Measurements from ENCODE around the gene MASP2. TPM values are rescaled to one million over a fixed set of nuclear protein-coding genes. Genes with fewer than 3 reads are reported as not detected.
A peak's percentile ranks its signal among the peaks of the same experiment; 100 is the strongest.

Gene MASP2
- total RNA-seq, 1 donor from 2014 or later: not detected

DNA sequence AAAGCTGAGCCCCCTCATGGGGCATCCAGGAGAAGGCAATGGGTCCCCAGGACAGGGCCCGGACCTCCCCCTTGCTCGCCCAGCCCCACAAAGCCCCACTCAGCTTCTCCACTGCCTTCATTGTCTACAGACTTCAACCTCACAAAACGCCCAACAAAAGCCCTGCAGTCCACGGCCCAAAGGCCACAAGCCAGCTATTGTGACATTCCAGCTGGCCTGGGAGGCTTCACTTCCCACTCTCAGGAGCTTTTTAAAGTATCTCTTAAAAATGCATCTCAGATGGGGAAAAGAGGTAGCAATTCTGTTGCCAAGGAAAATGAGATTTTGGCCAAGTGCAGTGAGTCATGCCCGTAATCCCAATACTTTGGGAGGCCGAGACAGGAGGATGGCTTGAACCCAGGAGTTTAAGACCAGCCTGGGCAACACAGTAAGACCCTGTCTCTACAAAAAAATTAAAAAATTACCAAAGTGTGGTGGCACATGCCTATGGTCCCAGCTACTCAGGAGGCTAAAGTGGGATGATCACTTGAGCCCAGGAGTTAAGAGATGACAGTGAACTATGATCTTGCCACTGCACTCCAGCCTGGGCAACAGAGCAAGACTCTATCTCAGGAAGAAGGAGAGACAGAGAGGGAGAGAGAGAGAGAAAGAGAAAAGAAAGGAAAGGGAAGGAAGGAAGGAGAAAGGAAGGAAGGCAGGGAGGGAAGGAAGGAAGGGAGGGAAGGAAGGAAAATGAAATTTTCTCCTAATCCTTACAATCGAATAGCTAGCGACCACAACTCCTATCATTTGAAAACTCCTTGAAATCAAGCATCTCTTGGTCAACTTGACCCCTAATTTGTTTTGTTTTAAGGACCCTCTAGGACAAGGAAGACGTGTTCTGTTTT lies 66.0 kb downstream of the MASP2 start:
- no peaks in the 10 kb centered on the region for H3K9me3 Mint-ChIP-seq (ENCODE audit: low read depth)
- no peak for TF ChIP-seq CTCF (IDR thresholded peaks at IDR 0.05; ENCODE audit: unreplicated experiment)
- H3K4me3 Mint-ChIP-seq (ENCODE audit: low read depth): no peak overlapping the region
- no peaks in the 10 kb centered on the region for H3K4me1 Mint-ChIP-seq (ENCODE audit: low read depth)
- H3K27ac Mint-ChIP-seq: no peak overlapping the region
- H3K27me3 Mint-ChIP-seq: peaks cover 24% of the 10 kb centered on the region
- DNase-seq (ENCODE audit: low spot score, unreplicated experiment): no peak
- no peaks in the 10 kb centered on the region for H3K36me3 Mint-ChIP-seq (ENCODE audit: insufficient read depth)

DNA sequence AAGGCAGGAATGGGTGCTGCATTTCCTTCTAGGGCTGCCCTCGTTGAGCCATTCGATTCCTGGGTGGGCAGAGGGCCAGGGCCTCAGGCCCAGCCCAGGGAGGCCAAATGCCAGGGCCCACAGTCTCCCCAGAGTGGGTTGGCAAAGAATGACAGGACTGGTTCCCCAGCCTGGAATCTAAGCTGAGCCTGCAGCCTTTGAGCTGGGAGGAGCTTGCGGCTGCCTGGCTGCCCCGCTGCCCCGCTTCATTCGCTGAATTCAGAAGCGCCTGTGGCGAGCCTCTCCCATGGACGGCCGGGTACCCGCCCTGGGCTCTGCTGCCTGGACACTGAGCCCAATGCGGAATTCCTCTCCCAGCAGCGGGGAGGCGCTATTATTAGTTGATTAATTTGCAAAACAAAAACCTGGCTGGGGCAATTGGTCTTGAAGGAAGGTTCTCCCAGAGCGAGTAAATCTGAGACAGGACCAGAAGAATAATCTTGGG lies 66.9 kb downstream of the MASP2 start:
- Mint-ChIP-seq H3K27ac (no peak overlapping the region), H3K4me3 (ENCODE audit: low read depth) (no peak overlapping the region), H3K4me1 (ENCODE audit: low read depth) (no peaks in the 10 kb centered on the region), H3K36me3 (ENCODE audit: insufficient read depth) (no peaks in the 10 kb centered on the region), H3K27me3 (peaks cover 24% of the 10 kb centered on the region), H3K9me3 (ENCODE audit: low read depth) (no peaks in the 10 kb centered on the region)
- peak; percentile 27 for DNase-seq (ENCODE audit: low spot score, unreplicated experiment)
- peak; percentile 39 for TF ChIP-seq CTCF (IDR thresholded peaks at IDR 0.05; ENCODE audit: unreplicated experiment)

DNA sequence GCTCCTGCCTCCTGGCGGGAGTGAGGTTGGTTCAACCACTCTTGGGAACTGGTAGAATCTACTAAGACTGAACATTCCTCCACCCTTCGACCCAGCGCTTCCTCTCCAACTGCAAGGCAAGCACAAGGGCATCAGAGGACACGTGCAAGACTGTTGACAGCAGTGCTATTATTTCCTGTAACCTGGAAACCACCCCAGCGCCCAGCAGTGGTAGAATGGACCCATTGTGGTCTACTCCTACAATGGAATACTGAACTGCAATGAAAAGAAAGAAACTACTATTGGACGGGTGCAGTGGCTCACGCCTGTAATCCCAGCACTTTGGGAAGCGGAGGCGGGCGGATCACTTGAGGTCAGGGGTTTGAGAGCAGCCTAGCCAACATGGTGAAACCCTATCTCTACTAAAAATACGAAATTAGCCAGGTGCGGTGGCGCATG lies 67.5 kb downstream of the MASP2 start:
- Mint-ChIP-seq H3K27me3 (peaks cover 24% of the 10 kb centered on the region), H3K9me3 (ENCODE audit: low read depth) (no peaks in the 10 kb centered on the region), H3K4me1 (ENCODE audit: low read depth) (no peaks in the 10 kb centered on the region), H3K36me3 (ENCODE audit: insufficient read depth) (no peaks in the 10 kb centered on the region), H3K4me3 (ENCODE audit: low read depth) (no peak overlapping the region), H3K27ac (no peak overlapping the region)
- DNase-seq (ENCODE audit: low spot score, unreplicated experiment): no peak
- TF ChIP-seq CTCF (IDR thresholded peaks at IDR 0.05; ENCODE audit: unreplicated experiment): no peak

DNA sequence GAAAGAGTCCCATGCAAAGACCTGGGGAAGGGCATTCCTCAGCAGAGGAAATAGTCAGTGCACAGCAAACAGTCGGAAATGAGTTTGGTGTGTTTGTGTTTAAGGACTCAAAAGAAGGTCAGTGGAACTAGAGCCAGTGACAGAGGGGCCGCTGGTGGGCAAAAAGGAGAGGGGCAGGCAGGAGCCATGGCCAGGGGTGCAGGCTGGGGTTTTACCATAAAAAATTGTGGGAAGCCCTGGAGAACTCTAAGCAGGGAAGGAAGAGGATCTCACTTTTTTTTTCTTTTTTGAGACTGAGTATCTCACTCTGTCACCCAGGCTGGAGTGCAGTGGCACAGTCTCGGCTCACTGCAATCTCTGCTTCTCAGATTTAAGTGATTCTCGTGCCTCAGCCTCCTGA lies 68.3 kb downstream of the MASP2 start:
- no peak for TF ChIP-seq CTCF (IDR thresholded peaks at IDR 0.05; ENCODE audit: unreplicated experiment)
- no peaks in the 10 kb centered on the region for H3K36me3 Mint-ChIP-seq (ENCODE audit: insufficient read depth)
- H3K4me3 Mint-ChIP-seq (ENCODE audit: low read depth): no peak overlapping the region
- H3K27me3 Mint-ChIP-seq: peaks cover 24% of the 10 kb centered on the region
- no peaks in the 10 kb centered on the region for H3K4me1 Mint-ChIP-seq (ENCODE audit: low read depth)
- no peaks in the 10 kb centered on the region for H3K9me3 Mint-ChIP-seq (ENCODE audit: low read depth)
- no peak for DNase-seq (ENCODE audit: low spot score, unreplicated experiment)
- H3K27ac Mint-ChIP-seq: no peak overlapping the region

Other genes with a start within 250 kb of the MASP2 start
- 197 and 199 TPM in 2 replicates for gene TARDBP, start 34.6 kb downstream of the MASP2 start, total RNA-seq
- gene SRM, start 12.8 kb upstream of the MASP2 start, total RNA-seq: 62.6 and 64.6 TPM in 2 replicates
- gene EXOSC10, start 52.6 kb upstream of the MASP2 start, total RNA-seq: 95.4 and 104 TPM in 2 replicates
- gene ANGPTL7, start 142.1 kb upstream of the MASP2 start, total RNA-seq: not detected in 2 replicates
- 60.6 and 66.3 TPM in 2 replicates for gene MTOR, start 215.3 kb upstream of the MASP2 start, total RNA-seq
- 16.4 and 16.8 TPM in 2 replicates for gene UBIAD1, start 226.0 kb upstream of the MASP2 start, total RNA-seq

Measured in progenitor cell of endocrine pancreas (in vitro differentiated cells).